Common myeloid progenitor, CD34-positive (primary cell): ENCODE measurements around the gene SLIT2.

Experiments
- CTCF ChIA-PET: fragments of 350-600 bp; sonication (Branson Sonifier 250); formaldehyde crosslinking; loops from one replicate; lab custom pipeline; 2021; ENCODE audit warnings: antibody characterized with exemption; lab: Charles Lee
- POLR2A ChIA-PET: fragments of 350-600 bp; sonication (Branson Sonifier 250); formaldehyde crosslinking; loops from one replicate; lab custom pipeline; 2021; ENCODE audit warnings: antibody characterized with exemption; lab: Charles Lee
- DNase-seq, 3 donors: peaks; one replicate each; pipeline versions ENCODE4 v3.0.0 to v3.0.0-alpha.2; 2013
- H3K27ac ChIP-seq, 2 experiments: 1 replicate in 1 of 2; 2 replicates in 1 of 2; pipeline ENCODE4 v1.7.0; 2013; ENCODE audit warnings: inconsistent platforms in 2 of 2, low read length in 2 of 2, mild to moderate bottlenecking in 2 of 2, low read depth in 1 of 2, moderate library complexity in 1 of 2; ENCODE audit not compliant: severe bottlenecking in 2 of 2, insufficient read depth in 1 of 2, poor library complexity in 1 of 2
- H3K27me3 ChIP-seq, 5 experiments: replicated peaks in 2 of 5; 1 replicate in 3 of 5; 2 replicates in 2 of 5; pipeline versions ENCODE4 v1.6.1 to v1.7.0; 2013; ENCODE audit warnings: low read length in 4 of 5, mild to moderate bottlenecking in 2 of 5, moderate library complexity in 2 of 5, inconsistent platforms in 1 of 5; ENCODE audit not compliant: insufficient read depth in 5 of 5, control insufficient read depth in 4 of 5
- H3K36me3 ChIP-seq, 4 experiments: 1 replicate in 2 of 4; 2 replicates in 2 of 4; pipeline versions ENCODE4 v1.6.1 to v1.7.0; 2013; ENCODE audit warnings: low read length in 3 of 4, control low read depth in 1 of 4, mild to moderate bottlenecking in 1 of 4; ENCODE audit not compliant: control insufficient read depth in 4 of 4, insufficient read depth in 4 of 4
- H3K4me1 ChIP-seq, 4 experiments: 1 replicate in 3 of 4; 2 replicates in 1 of 4; pipeline versions ENCODE4 v1.6.1 to v1.7.1; 2013; ENCODE audit warnings: low read length in 3 of 4, mild to moderate bottlenecking in 3 of 4, control low read depth in 1 of 4, inconsistent platforms in 1 of 4, moderate library complexity in 1 of 4; ENCODE audit not compliant: control insufficient read depth in 4 of 4, insufficient read depth in 4 of 4; ENCODE audit errors: control extremely low read depth in 1 of 4
- H3K4me3 ChIP-seq, 7 experiments: 1 replicate in 4 of 7; 2 replicates in 3 of 7; pipeline versions ENCODE4 v1.5.1 to v1.7.0; 2013; ENCODE audit warnings: mild to moderate bottlenecking in 7 of 7, low read length in 6 of 7, moderate library complexity in 6 of 7, inconsistent platforms in 2 of 7, low read depth in 2 of 7, control low read depth in 1 of 7; ENCODE audit not compliant: insufficient read depth in 4 of 7, control insufficient read depth in 1 of 7; ENCODE audit errors: extremely low read depth in 1 of 7
- H3K9me3 ChIP-seq, 5 experiments: 1 replicate in 4 of 5; 2 replicates in 1 of 5; pipeline versions ENCODE4 v1.6.1 to v1.7.1; 2013; ENCODE audit warnings: low read length in 4 of 5, mild to moderate bottlenecking in 2 of 5, inconsistent platforms in 1 of 5, low read depth in 1 of 5, moderate library complexity in 1 of 5; ENCODE audit not compliant: control insufficient read depth in 4 of 5, insufficient read depth in 2 of 5; ENCODE audit errors: control extremely low read depth in 1 of 5
- WGBS: methylation state at CpG from one replicate; pipeline ENCODE4 v1.1.5; 2013; ENCODE audit not compliant: insufficient coverage; 5-methylcytosine and 5-hydroxymethylcytosine counted together

Gene SLIT2

GRCh38 chr4:20265726-20266125 lies 14.0 kb downstream of the SLIT2 start:
- H3K4me1 ChIP-seq: no peaks in the 10 kb centered on the region
- CTCF ChIA-PET: interaction anchor here (0.9 kb wide), 1 partner anchor 16 kb away, joined by 3 read pairs; no protein-coding TSS in a partner anchor
- POLR2A ChIA-PET: no interaction called here
- DNase-seq: no peak
- H3K27me3 ChIP-seq: peaks cover 0 to 32% (median 4%) of the 10 kb centered on the region in 5 experiments
- WGBS: no CpG with 5 or more reads among the region's 1 CpG
- H3K4me3 ChIP-seq: no peak overlapping the region
- no peak overlapping the region for H3K27ac ChIP-seq
- no peaks in the 10 kb centered on the region for H3K36me3 ChIP-seq
- no peaks in the 10 kb centered on the region for H3K9me3 ChIP-seq

GRCh38 chr4:20266215-20267082 lies 14.7 kb downstream of the SLIT2 start:
- CTCF ChIA-PET: no interaction called here
- H3K27ac ChIP-seq: no peak overlapping the region
- H3K4me3 ChIP-seq: no peak overlapping the region
- H3K4me1 ChIP-seq: no peaks in the 10 kb centered on the region
- no peaks in the 10 kb centered on the region for H3K9me3 ChIP-seq
- 100% methylated on average over 1 of the region's 4 CpGs for WGBS
- no peaks in the 10 kb centered on the region for H3K36me3 ChIP-seq
- POLR2A ChIA-PET: no interaction called here
- no peak for DNase-seq
- peaks cover 0 to 26% (median 4%) of the 10 kb centered on the region in 5 experiments for H3K27me3 ChIP-seq

- ChIA-PET CTCF (no interaction called here), POLR2A (no interaction called here)
- no peak overlapping the region for H3K27ac ChIP-seq
- H3K9me3 ChIP-seq: no peaks in the 10 kb centered on the region
- no peak for DNase-seq
- no peak overlapping the region for H3K4me3 ChIP-seq
- H3K4me1 ChIP-seq: no peaks in the 10 kb centered on the region
- H3K27me3 ChIP-seq: peaks cover 0 to 20% (median 0%) of the 10 kb centered on the region in 5 experiments
- H3K36me3 ChIP-seq: no peaks in the 10 kb centered on the region
Measured at GRCh38 chr4:20268028-20268427, 16.3 kb downstream of the SLIT2 start.

- DNase-seq: no peak
- no peaks in the 10 kb centered on the region for H3K4me1 ChIP-seq
- H3K36me3 ChIP-seq: no peaks in the 10 kb centered on the region
- CTCF ChIA-PET: no interaction called here
- peaks cover 0 to 19% (median 0%) of the 10 kb centered on the region in 5 experiments for H3K27me3 ChIP-seq
- POLR2A ChIA-PET: no interaction called here
- WGBS: no CpG with 5 or more reads among the region's 1 CpG
- no peak overlapping the region for H3K27ac ChIP-seq
- H3K9me3 ChIP-seq: no peaks in the 10 kb centered on the region
- H3K4me3 ChIP-seq: no peak overlapping the region
Measured at GRCh38 chr4:20269320-20269719, 17.6 kb downstream of the SLIT2 start.

GRCh38 chr4:20271950-20272349 lies 20.2 kb downstream of the SLIT2 start:
- no peaks in the 10 kb centered on the region for H3K4me1 ChIP-seq
- 86% methylated on average over 1 of the region's 3 CpGs for WGBS
- no peaks in the 10 kb centered on the region for H3K9me3 ChIP-seq
- ChIA-PET CTCF (no interaction called here), POLR2A (no interaction called here)
- no peak overlapping the region for H3K4me3 ChIP-seq
- no peak for DNase-seq
- H3K27me3 ChIP-seq: peaks cover 0 to 16% (median 0%) of the 10 kb centered on the region in 5 experiments
- no peak overlapping the region for H3K27ac ChIP-seq
- H3K36me3 ChIP-seq: no peaks in the 10 kb centered on the region

GRCh38 chr4:20272411-20272872 lies 20.7 kb downstream of the SLIT2 start:
- no peak overlapping the region for H3K4me3 ChIP-seq
- H3K9me3 ChIP-seq: no peaks in the 10 kb centered on the region
- H3K36me3 ChIP-seq: no peaks in the 10 kb centered on the region
- ChIA-PET CTCF (no interaction called here), POLR2A (no interaction called here)
- H3K27ac ChIP-seq: no peak overlapping the region
- no peaks in the 10 kb centered on the region for H3K4me1 ChIP-seq
- H3K27me3 ChIP-seq: peaks cover 0 to 13% (median 0%) of the 10 kb centered on the region in 5 experiments
- no peak for DNase-seq
- WGBS: 100% methylated on average over 1 of the region's 4 CpGs

GRCh38 chr4:20273793-20274192 lies 22.1 kb downstream of the SLIT2 start:
- CTCF ChIA-PET: no interaction called here
- H3K27me3 ChIP-seq: peaks cover 0 to 13% (median 0%) of the 10 kb centered on the region in 5 experiments
- H3K4me1 ChIP-seq: no peaks in the 10 kb centered on the region
- no peaks in the 10 kb centered on the region for H3K36me3 ChIP-seq
- no peak overlapping the region for H3K27ac ChIP-seq
- H3K4me3 ChIP-seq: no peak overlapping the region
- no peaks in the 10 kb centered on the region for H3K9me3 ChIP-seq
- DNase-seq: no peak
- POLR2A ChIA-PET: no interaction called here
- WGBS: 90% methylated on average over 6 of the region's 11 CpGs
